22Rv1 (cell line): Measurements from ENCODE around the gene PCDH9.

Source experiments
- H3K27ac ChIP-seq: fragments of 450-650 bp; 2 replicates; pipeline ENCODE4 v1.5.1; 2017
- ZFX ChIP-seq: fragments of 450-650 bp; IDR thresholded peaks from 2 replicates; pipeline ENCODE4 v1.6.1; 2017; ENCODE audit warnings: antibody characterized with exemption, borderline replicate concordance
- TF ChIP-seq, protein P1 (sequence below): fragments of 450-650 bp; IDR thresholded peaks from 2 replicates; pipeline ENCODE4 v1.5.1; 2017; ENCODE audit warnings: mild to moderate bottlenecking

PCDH9 gene, protein sequence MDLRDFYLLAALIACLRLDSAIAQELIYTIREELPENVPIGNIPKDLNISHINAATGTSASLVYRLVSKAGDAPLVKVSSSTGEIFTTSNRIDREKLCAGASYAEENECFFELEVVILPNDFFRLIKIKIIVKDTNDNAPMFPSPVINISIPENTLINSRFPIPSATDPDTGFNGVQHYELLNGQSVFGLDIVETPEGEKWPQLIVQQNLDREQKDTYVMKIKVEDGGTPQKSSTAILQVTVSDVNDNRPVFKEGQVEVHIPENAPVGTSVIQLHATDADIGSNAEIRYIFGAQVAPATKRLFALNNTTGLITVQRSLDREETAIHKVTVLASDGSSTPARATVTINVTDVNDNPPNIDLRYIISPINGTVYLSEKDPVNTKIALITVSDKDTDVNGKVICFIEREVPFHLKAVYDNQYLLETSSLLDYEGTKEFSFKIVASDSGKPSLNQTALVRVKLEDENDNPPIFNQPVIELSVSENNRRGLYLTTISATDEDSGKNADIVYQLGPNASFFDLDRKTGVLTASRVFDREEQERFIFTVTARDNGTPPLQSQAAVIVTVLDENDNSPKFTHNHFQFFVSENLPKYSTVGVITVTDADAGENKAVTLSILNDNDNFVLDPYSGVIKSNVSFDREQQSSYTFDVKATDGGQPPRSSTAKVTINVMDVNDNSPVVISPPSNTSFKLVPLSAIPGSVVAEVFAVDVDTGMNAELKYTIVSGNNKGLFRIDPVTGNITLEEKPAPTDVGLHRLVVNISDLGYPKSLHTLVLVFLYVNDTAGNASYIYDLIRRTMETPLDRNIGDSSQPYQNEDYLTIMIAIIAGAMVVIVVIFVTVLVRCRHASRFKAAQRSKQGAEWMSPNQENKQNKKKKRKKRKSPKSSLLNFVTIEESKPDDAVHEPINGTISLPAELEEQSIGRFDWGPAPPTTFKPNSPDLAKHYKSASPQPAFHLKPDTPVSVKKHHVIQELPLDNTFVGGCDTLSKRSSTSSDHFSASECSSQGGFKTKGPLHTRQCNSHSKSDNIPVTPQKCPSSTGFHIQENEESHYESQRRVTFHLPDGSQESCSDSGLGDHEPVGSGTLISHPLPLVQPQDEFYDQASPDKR (N-terminal part only)

DNA sequence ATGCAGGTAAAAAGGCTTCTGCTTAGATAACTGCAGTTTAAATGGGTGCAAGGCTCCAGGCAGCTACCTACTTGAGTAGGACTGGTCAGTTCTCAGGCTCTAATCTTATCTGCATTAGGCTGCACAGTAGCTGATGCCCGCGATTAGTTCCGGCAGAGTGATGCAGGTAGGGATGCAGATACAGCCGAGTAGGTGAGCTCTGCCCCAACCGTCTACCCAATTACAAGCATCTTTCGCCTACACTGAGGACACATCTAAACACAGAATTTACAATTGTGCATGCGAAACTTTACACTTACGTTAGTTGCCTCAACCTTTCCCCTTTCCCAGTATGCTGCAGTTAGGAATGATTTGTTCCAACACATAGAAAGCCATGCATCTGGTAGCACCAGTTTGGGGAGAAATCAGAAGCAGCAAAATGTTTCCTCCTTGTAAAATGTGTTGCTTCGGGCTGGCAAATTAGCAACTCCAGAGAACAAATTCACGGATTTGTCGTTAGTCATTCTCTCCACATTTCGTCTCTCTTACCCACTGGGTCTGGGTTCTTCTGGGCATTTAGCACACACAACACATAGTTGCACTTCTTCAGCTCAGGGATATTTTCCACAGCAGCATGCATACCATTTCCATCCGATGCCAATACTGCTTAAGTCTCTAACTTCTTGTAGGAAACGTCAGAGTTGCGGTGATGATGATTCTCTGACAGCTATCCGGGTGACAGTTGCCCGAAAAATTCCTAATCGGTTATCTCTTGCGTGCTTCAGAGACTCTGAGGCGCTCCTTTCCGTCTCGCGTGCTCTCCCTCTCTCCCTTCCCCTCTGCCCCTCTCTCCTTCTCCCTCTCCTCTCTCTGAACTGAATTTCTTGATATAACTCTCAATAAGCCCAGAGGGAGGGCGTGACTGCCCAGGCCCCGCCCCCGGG, at the start of gene PCDH9:
Gene PCDH9 (minus strand): TSS at position 856 of the 923 bp plus-strand sequence. CDS start 1,896 bp downstream, outside the sequence.
- TF ChIP-seq, protein P1, sequence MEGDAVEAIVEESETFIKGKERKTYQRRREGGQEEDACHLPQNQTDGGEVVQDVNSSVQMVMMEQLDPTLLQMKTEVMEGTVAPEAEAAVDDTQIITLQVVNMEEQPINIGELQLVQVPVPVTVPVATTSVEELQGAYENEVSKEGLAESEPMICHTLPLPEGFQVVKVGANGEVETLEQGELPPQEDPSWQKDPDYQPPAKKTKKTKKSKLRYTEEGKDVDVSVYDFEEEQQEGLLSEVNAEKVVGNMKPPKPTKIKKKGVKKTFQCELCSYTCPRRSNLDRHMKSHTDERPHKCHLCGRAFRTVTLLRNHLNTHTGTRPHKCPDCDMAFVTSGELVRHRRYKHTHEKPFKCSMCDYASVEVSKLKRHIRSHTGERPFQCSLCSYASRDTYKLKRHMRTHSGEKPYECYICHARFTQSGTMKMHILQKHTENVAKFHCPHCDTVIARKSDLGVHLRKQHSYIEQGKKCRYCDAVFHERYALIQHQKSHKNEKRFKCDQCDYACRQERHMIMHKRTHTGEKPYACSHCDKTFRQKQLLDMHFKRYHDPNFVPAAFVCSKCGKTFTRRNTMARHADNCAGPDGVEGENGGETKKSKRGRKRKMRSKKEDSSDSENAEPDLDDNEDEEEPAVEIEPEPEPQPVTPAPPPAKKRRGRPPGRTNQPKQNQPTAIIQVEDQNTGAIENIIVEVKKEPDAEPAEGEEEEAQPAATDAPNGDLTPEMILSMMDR: no peak
- H3K27ac ChIP-seq: peak within 1 kb of the TSS; percentile 70

DNA sequence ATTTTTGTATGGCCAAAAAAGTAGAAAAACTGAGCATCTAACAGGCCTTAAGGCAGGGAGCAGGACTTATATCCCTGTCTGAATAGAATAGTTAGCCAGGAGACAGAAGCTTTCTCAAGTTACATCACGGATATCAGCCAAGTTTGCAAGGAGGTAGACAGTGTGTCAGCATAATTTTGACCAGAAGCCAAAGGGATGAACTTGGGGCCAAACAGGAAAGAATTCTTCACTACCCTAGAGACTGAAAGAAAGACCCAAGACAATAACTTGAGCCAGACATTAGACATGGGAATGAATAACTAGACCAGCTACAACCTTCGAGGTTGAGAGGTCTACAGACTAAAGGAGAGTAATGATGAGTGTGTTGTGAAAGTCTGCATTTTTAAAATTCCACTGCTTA, 48.1 kb upstream of the PCDH9 start:
- no peak overlapping the region for H3K27ac ChIP-seq
- no peak for TF ChIP-seq ZFX
- TF ChIP-seq, protein P1: no peak

DNA sequence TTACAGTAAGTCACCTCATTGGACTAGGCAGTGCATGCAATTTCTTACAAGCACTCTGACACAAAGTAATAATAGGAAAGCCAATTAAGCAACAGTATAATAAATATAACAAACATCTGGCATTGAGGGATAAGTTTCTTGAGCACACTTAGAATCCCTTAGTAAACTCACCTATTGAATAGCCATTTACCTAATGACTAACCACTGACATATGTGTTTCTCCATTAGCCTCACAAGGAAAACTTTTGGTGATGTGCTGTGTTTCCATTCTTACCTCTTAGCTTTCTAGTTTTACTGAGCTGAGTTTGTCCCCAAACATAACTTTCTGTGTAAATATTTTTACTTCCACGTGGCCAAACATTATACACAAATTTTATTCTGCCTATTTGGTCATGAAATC, 47.4 kb upstream of the PCDH9 start:
- H3K27ac ChIP-seq: no peak overlapping the region
- TF ChIP-seq, protein P1: no peak
- TF ChIP-seq ZFX: no peak

DNA sequence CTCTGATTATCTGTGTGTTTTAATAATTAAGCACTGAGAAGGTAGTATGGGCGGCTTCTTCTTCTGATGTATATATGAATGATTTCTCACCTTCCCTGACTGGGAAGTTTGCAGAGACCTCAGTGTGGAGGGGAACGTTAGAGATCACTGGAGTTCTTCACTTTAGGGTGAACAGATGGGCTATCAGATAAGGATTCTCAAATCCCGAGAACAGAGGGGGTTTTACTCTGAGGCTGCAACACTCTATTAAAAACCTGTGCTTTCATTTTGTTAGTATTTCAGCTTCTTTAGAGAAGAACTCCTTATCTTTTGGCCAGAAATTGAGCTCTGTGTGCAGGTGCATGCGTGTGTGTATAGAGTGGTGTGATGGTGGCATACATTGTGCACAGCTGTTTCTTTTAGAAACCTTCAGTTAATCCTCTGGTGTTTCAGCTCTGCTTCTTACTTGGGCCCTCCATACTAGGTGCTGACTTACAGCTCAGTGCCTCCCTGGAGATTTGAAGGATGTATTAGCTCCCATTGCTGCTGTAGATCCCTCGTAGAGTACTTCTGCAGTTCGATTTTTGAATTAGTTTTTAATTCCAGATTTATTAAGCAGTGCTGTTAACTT, 45.3 kb upstream of the PCDH9 start:
- TF ChIP-seq ZFX: no peak
- no peak overlapping the region for H3K27ac ChIP-seq

DNA sequence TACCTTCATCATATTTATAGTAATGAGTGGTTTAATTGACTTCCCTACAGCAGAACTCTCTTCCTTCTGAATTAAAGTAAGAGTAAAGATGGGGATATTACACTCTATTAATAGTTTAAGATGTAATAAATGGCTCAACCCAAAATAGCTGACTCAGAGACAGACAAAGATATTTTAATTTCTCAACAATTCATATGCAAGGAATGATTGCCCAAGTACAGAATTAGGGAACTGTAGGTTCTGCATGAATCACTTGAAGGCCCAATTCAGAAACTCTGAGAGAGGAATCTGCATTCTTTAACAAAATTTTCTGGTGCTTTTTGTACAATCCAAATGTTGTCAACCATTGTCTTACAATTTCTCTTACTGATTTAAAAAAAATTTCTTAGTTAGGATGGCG, 42.9 kb upstream of the PCDH9 start:
- no peak overlapping the region for H3K27ac ChIP-seq
- no peak for TF ChIP-seq ZFX

DNA sequence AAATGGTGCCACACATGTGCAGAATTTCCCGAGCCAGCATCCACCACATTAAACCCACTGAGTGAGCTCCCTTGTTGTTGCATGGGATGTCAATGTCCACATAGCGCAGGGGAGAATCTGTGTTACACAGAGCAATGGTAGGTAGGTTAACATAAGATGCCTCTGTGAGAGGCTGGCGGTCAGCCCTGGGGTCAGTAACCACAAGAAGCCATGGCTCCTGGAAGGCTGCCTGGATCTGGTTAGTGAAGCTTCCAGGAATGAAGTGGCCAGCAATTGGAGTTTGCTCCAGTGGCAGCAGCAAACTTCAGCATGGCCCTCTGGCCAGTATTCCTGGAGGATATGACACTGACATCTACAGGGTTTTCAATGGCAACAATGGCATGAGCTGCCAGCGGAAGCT, 37.0 kb upstream of the PCDH9 start:
- no peak overlapping the region for H3K27ac ChIP-seq
- TF ChIP-seq, protein P1: no peak
- no peak for TF ChIP-seq ZFX

DNA sequence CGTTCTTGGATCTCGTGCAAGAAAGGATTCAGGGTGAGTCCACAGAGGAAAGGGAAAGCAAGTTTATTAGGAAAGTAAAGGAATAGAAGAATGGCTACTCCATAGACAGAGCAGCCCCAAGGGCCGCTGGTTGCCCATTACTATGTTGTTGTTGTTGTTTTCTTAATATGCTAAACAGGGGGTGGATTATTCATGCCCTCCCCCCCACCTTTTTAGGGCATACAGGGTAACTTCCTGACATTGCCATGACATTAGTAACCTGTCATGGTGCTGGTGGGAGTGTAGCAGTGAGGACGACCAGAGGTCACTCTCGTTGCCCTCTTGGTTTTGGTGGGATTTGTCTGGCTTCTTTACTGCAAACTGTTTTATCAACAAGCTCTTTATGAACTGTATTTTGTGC, 29.1 kb upstream of the PCDH9 start:
- TF ChIP-seq, protein P1: no peak
- no peak for TF ChIP-seq ZFX
- no peak overlapping the region for H3K27ac ChIP-seq
